Hypothalamus (tissue), 51 donors: Measurements from ENCODE around the gene MORN1.
A peak's percentile ranks its signal among the peaks of the same experiment; 100 is the strongest.

Experiments used
- DNase-seq, 51 donors: peaks; one replicate each; lab custom pipeline; 2025; lab: John Stamatoyannopoulos, UW

MORN1 gene

DNA sequence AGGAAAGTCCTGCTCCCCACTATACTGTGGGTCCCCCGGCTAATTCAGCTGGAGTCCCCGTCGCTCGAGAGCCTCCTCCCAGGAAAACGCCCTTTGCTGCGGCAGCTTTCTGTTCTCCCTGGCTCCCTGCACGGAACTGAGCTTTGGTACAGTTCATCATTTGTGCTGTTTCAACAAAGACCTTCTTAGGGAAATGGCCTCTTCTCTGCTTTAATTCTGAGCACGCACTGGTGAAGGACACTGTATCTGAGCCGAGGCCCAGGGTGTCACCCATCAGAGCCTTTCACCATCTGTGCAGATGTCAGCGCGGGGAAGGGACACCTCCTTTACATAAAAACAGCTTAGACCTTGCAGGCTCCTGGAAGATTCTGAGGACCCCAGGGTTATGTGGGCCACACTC is 34.5 kb upstream of the MORN1 start:
- DNase-seq: peak in 16 of 51 donors; percentile 21 to 65 (median 37)

DNA sequence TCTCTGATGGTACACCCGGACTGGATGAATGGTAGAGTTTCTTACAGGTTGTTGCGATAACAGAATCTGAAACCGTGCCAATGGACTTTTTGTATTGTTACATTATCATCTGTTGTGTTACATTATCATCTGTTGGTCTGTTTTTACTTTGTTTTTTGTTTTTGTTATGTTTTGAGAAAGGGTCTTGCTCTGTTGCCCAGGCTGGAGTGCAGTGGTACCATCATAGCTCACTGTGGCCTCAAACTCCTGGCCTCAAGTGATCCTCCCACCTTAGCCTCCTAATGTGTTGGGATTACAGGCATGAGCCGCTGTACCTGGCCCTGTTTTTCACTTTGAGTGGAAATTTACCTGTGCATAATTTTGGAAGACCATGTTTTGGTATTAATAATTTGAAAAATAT is 31.2 kb upstream of the MORN1 start:
- DNase-seq: no peak

DNA sequence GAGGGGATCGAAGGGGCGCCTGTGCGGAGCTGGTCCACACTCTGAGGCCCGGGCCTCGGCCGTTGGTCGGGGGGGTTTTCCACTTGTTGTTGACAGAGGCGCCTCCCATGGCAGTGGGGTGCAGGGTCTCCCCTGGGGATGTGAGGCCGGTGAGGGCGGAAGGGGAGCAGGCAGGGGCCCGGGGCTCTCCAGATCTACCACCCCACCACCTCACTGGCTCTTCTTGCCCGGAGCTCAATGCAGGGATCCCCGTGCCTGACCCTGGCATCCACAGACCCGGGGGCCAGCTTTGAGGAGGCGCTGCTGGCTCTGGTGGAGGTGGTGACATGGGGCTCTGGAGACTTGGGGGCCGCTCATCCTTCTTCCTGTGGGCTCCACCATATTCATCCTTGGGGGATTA is 28.1 kb upstream of the MORN1 start:
- DNase-seq: no peak

DNA sequence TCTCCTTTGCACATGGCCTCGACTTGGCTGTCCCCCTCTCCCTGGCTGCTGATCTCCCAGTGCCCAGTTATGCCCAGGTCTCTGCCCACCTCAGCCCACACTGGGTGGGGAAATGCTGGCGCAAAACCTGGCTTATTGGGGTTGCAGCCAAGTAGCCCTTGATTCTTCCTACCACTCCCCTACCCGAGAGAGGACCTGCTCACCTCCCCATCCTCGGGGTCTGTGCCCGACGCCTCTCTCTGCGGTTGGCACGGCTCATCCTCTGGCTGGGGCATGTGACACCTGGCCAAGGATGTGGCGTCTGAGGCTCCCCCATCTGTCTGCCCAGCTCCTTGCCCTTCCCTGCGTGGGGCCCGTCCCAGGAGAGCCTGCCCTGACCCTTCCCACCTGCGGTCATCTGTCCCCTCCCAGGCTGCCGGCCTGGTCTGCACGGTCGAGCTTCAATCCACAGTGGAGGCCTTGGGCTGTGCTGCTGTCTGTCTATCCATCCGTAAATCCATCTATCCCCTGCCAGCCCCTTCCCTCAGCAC is 27.5 kb upstream of the MORN1 start:
- DNase-seq: no peak

DNA sequence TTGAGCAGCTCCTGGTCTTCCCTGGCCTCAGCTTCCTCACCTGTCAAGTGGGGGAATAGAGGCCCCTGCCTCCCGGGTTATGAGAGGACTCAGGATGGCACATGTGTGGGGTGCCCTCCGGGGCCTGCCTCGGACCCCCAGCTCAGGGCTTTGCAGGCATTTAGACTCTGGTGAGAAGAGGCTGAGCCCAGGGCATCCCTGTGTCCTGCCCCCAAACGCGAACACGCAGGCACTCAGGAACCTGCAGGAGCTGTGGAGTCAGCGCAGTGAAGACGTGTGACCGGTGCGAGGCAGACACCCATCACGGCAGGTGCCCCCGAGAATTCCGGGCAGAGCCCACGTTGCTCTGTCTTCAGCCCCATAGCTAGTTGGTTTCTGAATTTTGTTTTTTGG is 26.5 kb upstream of the MORN1 start:
- no peak for DNase-seq

DNA sequence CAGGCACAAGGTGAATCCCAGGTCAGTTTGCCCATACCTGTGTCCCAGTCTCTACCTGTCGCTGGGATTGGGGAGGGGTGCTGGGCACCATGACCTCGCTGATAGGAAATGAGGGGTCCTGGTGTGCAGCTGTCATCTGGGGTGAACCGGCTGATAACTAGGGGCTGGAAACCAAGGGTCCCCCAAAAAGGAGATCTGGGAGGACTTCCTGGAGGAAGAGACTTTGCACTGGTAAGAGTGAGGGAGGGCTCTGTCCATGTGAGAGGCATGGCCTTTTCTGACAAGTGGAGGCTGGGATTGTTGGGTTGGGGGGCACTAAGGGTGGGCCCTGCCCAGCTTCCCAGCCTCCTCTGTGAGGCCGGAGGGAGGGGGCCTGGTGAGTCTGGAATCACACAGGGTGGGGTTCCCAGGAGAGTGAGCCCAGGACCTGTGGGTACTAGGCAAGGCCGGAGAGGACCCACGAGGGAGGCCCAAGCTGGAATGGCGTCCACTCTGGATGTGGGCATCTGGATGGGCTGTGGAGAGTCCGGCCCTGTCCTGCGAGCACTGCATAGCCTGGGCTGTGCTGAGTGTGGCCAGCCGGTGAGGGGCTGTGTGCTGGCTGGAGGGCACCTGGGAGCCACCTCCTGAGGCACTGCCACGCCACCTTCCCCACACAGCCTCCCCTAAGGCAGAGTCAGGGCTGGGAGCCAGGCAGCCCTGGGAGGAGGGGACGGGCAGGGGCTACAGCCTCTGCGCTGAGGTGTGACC is 25.9 kb upstream of the MORN1 start:
- no peak for DNase-seq

DNA sequence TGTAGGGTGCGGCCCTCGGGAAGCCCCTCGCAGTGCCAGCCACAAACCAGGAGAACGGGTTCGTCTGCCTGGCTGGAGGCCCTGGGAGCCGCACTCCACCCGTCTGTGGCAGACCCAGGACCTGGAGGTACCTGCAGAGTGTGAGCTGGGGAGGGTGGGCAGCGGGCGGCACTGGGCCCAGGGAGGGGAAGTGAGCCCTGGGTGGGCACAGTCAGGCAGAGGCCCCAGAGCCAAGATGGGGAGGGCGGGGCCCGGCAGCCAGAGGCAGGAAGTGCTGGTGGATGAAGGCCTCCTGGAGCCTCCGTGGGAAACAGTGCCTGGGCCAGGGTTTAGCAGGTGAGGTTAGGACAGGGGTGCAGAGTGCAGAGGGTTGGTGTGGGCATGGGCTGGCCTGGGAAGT is 25.0 kb upstream of the MORN1 start:
- no peak for DNase-seq

DNA sequence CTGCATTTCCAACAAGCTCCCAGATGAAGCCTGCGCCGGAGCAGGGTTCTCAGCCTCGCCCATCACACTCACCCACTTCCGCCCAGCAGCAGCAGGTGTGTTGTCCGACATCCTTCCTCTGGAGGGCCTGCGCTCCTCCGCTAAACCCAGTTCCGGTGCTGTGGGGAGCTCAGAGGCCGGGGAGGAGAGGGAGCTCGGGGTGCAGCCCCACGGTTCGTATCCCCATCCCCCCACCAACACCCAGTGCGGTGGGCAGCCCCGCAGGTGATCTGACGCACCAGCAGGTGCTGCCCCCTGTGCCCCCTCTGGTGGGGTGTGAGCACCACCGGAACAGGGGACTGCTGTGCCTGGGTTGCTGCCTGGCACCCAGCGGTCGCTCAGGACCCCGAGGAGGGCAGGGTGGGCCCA is 24.5 kb upstream of the MORN1 start:
- no peak for DNase-seq

DNA sequence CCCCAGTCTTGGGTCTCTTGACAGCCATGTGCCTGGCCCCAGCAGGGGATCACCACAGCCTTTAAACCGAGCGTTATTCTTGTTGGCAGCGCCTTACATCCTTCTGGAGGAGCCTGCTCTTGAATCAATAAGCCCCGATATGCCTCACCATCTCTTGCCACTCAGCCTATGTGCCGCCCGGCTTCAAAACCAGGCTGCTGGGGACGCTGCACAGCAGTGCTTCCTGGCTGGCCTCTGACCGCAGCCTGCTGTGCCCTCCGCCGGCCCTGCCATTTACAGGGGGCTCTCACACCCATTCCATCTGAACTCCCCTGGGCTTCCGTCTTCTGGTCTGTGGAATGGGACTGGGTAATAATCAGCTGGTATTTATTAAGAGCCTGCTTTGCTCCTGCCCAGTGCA is 24.0 kb upstream of the MORN1 start:
- no peak for DNase-seq

DNA sequence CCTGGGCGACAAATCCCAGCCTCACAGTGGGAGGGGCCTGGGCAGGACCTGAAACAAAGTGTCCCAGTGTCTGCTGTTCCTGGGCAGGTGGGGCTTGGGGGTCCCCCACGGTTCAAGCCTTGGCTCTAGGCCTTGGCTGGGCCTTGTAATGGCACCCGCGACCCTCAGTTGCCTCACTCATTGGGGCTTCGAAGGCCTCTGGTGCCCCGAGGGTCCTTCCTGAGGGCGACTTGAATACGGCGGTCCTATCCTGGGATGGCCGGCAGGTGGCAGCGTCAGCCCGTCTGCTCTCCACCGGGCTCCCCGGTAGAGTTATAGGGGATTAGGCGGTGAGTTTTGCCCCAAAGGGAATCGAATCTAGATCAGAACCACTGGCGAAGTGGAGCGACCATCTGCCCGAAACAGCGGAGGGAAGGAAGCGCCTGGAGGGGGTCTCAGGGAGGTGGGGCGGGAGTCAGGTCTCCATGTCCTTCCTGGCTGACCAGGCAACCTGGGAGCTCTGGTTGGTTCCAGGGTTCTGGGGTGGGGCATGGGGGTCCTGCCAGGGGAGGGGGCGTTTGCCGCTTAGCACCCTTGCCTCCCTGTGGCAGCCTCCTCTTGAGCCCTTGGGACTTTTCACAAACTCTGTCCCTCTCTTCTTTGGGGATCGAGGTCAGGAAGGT is 23.1 kb upstream of the MORN1 start:
- DNase-seq: peak in 50 of 51 donors; percentile 12 to 83 (median 59)

DNA sequence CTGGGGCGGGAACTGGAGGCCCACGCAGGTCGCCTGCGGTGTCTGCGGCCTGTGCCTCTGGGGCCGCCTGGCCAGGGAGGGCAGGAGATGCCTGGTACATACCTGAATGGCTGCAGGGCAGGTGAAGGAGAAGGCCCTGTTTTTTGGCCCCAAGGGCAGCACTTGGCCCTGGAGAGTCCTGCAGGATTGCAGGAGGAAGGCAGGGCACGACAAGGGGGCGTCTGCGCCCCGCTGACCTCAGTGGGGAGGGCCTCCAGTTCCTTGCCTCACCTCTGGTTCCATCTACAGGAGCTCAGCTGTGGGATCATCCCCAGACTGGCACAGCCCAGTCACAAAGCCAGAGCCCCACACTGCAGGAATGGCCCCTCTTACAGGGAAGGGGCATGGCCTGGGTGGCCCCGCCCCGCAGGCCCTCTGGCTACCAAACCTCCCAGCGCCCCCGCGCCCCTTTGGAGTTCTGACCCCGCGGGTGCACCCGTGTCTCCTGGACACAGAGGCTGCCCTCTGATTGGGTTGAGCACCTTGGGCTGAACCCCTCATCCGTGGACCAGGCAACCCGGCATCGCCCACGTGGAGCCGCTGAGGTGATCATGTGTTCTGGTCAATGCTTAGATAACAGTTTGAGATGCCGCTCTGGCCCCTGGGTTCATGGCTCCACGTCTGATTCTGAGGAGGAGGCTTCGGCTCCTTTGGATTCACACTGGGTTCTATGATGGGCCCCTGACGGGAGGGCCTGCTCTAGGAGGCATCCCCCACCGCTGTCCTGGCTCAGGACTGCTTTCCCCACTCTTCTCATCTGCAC is 22.3 kb upstream of the MORN1 start:
- DNase-seq: no peak

DNA sequence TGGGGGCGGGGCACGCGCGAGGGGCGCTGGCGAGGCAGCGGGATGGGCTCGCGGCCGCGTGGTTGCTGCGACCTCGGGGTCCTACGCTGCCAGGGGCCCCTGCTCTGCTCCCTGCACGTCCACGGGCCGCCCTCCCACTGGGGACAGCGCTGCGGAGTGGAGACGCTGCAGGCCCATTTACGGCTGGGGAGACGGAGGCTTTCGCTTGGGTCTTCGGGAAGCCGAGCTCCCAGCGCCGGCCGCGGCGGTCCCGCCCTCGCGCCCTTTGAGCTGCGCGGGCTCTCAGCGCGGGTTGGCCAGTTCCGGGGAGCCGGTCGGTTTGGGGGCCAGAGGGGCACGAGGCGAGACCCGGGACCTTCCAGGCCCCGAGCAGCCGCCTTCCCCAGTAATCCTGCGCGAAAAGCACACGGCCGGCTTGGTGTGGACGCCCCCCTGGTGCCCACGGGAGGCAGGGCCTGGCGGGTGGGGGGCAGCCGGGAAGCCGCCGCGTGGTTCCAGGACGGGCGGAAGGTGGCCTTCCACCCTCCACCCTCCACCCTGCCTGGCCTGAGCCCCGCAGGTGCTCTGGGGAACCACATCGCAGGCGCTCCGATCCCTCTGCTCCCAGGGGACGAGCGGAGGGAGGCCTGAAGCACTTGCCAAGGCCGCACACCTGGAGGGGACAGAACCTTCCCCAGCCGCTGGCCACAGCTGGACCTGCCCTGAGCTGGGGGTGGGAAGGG is 21.6 kb upstream of the MORN1 start:
- DNase-seq: peak in 3 of 51 donors; percentile 23 to 53 (median 52)

DNA sequence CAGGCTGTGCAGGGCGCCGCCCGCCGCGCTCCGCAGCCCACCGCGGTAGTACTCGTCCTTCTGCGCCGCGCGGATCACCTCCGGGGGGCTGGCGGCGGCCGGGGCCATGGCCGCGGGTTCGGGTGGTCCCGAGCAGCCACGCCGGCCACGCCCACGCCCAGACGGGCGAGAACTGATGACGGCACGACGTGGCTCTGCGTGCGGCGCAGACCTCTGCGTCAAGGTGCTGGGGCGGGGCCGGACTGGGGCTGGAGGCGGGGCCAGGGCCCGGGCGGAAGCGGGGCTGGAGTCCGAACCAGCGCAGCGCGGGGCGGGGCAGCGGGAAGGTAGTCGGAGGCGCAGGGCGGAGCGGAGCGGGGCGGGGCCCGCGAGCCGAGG is 21.0 kb upstream of the MORN1 start, which contains the start of gene PEX10:
Gene PEX10, minus strand, starts transcription at position 170 of the 378 bp plus-strand sequence. Its CDS starts 62 bp downstream, at position 108.
- peak; percentile 35 to 97 (median 91) for DNase-seq

DNA sequence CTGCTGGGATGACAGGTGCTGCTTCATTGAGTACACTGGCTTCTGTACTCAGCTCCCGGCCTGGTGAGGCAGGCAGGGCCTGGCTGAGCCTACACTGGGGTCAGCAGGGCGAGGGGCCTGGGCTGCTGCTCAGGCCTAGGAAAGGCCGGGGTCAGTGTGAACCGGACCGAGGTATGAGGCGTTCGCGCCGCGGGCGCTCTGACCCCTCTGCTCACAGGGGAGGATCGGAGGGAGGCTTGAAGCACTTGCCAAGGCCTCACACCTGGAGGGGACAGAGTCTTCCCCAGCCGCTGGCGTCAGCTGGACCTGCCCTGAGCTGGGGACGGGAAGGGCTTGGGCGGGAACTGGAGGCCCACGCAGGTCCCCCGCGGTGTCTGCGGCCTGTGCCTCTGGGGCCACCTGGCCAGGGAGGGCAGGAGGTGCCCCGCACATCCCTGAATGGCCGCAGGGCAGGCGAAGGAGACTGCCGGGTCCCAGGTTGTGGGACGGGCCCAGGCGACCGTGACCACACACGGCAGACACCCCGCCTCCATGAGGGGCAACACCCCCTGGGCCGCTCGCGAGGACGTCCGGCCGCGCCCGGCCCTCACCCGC is 20.5 kb upstream of the MORN1 start:
- peak in 1 of 51 donors; percentile 37 for DNase-seq

DNA sequence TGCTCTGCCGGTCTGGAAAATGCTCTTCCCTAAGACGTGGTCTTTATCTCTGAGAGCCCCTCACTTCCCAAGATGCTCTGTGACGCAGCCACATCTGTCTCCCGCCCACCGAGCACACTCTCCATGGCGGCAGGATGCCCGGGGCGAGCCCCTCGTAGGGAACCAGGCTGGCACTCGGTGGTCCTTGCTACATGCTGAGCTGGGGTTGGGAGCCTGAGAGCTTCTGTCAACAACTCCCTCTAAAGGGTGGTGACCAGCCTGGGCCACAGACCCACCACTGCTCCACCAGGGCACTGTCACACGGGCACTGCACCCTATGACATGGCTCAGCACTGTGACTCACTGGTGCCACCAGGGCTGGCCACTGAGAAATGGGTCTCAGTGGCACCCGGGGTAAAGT is 18.4 kb upstream of the MORN1 start:
- no peak for DNase-seq

DNA sequence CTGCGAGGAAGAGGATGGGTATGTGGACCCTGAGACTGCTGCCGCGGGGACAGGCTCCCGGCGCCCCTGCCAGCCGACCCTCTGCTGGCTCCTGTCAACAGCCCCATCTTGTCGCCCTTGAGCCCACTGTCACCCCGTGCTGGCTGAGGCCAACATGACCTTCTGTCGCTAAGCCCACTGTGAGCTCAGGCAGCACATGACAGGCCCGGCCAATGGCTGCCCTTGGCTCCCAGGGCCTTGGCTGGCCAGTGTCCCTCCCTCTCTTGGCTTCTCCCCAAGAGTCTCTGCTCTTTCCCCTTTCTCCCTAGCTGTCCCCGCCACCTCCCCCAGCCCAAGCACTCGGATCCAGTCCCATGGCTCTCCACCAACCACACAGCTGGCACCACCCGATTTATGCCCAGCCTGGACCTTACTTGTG is 17.5 kb upstream of the MORN1 start:
- DNase-seq: no peak

DNA sequence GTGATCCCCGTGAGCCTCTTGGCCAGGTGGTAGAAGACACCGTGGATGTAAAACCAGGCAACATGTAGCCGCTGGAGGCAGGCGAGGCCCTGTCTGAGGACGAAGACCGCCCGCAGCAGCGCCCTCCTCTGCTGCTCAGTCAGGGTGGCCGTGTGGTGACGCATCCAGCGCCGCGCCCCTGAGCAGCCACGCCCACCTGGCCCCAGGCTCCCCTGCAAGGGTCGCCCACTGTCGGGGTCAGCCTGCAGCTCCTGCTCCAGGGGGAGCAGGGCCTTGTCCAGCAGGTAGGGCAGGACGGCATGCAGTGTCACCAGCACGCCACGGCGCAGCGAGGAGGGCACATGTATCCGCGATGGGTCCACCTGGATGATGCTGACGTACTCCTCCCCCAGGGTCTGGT is 17.1 kb upstream of the MORN1 start:
- no peak for DNase-seq

DNA sequence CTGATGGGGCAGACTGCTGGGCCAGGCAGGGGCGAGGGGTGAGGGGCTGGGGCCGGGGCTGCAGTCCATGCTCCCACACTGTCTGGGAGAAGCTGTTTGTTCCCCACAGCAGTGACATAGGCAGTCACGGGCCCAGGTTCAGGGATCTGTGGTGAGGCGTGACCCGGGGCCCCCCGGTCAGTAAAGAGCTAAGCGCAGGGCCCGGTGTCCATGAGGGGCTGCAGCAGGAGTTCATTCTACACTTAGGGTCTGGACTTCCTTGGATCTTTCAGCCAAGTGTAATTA is 16.6 kb upstream of the MORN1 start:
- no peak for DNase-seq

DNA sequence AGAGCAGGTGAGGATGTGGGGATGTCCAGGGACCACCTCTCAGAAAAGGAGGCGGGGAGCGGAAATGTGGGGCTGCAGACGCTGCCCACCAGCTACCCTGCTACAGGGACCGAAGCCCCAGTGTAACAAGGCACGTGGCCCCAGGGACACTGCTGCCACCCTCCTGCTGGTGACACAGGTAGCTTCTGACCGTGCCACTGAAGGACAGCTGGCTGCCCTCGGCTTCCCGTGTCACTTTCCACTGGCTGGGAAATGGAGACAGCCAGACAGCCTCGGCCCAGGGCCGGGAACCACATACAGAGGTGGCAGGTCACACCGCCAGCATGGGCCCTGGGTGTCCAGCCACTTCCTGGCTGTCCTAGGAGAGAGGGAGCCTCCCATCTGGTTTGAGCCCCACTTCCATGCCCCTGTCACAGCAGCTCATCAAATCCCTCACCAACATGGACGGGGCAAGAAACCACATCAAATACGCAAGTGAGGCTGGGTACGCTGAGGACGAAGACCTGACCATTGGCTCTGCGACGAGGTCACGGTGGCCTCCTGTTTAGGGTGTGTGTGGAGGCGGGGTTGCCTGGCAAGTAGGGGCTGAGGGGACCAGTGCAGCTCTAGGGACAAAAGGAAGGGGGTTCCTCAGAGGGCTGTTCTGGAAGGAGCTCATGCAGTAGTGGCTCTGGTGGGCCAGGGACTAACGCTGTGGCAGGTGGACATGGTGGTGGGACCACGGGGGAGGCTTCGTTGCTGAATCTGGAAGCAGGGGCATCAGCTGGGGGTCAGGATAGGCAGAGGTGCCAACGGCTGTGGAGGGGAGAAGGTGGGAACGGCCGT is 16.0 kb upstream of the MORN1 start:
- no peak for DNase-seq
